ENCODE results near the gene HMGCS1. TPM values are rescaled to one million over a fixed set of nuclear protein-coding genes. Genes with fewer than 3 reads are reported as not detected.

The HMGCS1 gene
- total and polyA plus RNA-seq, 2 of the 13 experiments (the other 11 are each of a cell fraction or from before 2014, with no cell fraction given): 56.8 to 318 TPM

- intact Hi-C loops (cut with micrococcal nuclease; ENCODE audit: unreplicated experiment): no loop called here
- H3K79me2 ChIP-seq (ENCODE audit: insufficient read depth, low read length): peaks cover 31% of the 10 kb centered on the region
These were observed 2.5 kb upstream of the HMGCS1 start for GRCh38 chr5:43315682-43316081.

GRCh38 chr5:43315263-43315662 is 2.1 kb upstream of the HMGCS1 start:
- in situ Hi-C loops (cut with HindIII; ENCODE audit: extremely low pct_ligation_motif_present, low pct_unique_long_range_greater_than_20kb) (no loop called here), intact Hi-C loops (cut with micrococcal nuclease; ENCODE audit: unreplicated experiment) (no loop called here)
- Histone ChIP-seq H4K20me1 (ENCODE audit: insufficient read depth, low read length) (peaks cover 27% of the 10 kb centered on the region), H3K4me3 (replicated peaks in 1 of 3; ENCODE audit: insufficient read depth in 1 of 3, low read depth in 2 of 3, low read length in 3 of 3) (no peak overlapping the region), H3K36me3 (replicated peaks in 1 of 2; ENCODE audit: control insufficient read depth in 1 of 2, insufficient read depth in 2 of 2, low read length in 2 of 2) (no peaks in the 10 kb centered on the region; a peak in 2 of 5 replicates), H3K27me3 (ENCODE audit: control insufficient read depth in 1 of 2, insufficient read depth in 2 of 2, low read length in 2 of 2) (no peaks in the 10 kb centered on the region; a peak in 1 of 5 replicates), H3K4me1 (ENCODE audit: insufficient read depth, low read length) (peaks cover 30% of the 10 kb centered on the region), H2AFZ (ENCODE audit: low read length) (no peak overlapping the region), H3K9me3 (ENCODE audit: low read length) (no peaks in the 10 kb centered on the region), H3K79me2 (ENCODE audit: insufficient read depth, low read length) (peaks cover 36% of the 10 kb centered on the region), H3K4me2 (ENCODE audit: low read depth, low read length) (no peak overlapping the region), H3K9ac (ENCODE audit: insufficient read depth, low read depth, low read length) (no peak overlapping the region), H3K27ac (ENCODE audit: extremely low read length, insufficient read depth, low read length) (no peak overlapping the region)
- ATAC-seq: no peak
- WGBS (ENCODE audit: low lambda C conversion rate): 95% methylated on average over 8 of the region's 8 CpGs
- no peak for TF ChIP-seq TEAD2 (CRISPR knock-in tag; IDR thresholded peaks at IDR 0.05)
- TF ChIP-seq, protein P1, sequence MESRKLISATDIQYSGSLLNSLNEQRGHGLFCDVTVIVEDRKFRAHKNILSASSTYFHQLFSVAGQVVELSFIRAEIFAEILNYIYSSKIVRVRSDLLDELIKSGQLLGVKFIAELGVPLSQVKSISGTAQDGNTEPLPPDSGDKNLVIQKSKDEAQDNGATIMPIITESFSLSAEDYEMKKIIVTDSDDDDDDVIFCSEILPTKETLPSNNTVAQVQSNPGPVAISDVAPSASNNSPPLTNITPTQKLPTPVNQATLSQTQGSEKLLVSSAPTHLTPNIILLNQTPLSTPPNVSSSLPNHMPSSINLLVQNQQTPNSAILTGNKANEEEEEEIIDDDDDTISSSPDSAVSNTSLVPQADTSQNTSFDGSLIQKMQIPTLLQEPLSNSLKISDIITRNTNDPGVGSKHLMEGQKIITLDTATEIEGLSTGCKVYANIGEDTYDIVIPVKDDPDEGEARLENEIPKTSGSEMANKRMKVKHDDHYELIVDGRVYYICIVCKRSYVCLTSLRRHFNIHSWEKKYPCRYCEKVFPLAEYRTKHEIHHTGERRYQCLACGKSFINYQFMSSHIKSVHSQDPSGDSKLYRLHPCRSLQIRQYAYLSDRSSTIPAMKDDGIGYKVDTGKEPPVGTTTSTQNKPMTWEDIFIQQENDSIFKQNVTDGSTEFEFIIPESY (CRISPR knock-in tag; IDR thresholded peaks at IDR 0.05): peak; percentile 18; the same call in 1 of the 2 replicates
- TF ChIP-seq FOSL2 (CRISPR knock-in tag; IDR thresholded peaks at IDR 0.05): peak; percentile 62
- no peak for TF ChIP-seq ZFP36L1 (CRISPR knock-in tag; IDR thresholded peaks at IDR 0.05)
- no peak for TF ChIP-seq ZNF770 (CRISPR knock-in tag; IDR thresholded peaks at IDR 0.05)
- no TSS peak for BruUV-seq (replicated peaks)
- POLR2A ChIA-PET: no interaction called here
- CTCF ChIA-PET (ENCODE audit: low intra/inter-chr PET ratio, low total read pairs): no interaction called here
- no peak for FAIRE-seq
- no peak for DNase-seq (ENCODE audit: low spot score)

More at GRCh38 chr5:43315682-43316081, 2.5 kb upstream of the HMGCS1 start:
- POLR2A ChIA-PET: no interaction called here
- H3K4me3 ChIP-seq (replicated peaks in 1 of 3; ENCODE audit: insufficient read depth in 1 of 3, low read depth in 2 of 3, low read length in 3 of 3): no peak overlapping the region
- no peak overlapping the region for H3K27ac ChIP-seq (ENCODE audit: extremely low read length, insufficient read depth, low read length)
- DNase-seq (ENCODE audit: low spot score) (no peak), FAIRE-seq (no peak), ATAC-seq (no peak)
- no peaks in the 10 kb centered on the region; a peak in 2 of 5 replicates for H3K36me3 ChIP-seq (replicated peaks in 1 of 2; ENCODE audit: control insufficient read depth in 1 of 2, insufficient read depth in 2 of 2, low read length in 2 of 2)
- BruUV-seq (replicated peaks): no TSS peak
- in situ Hi-C loops (cut with HindIII; ENCODE audit: extremely low pct_ligation_motif_present, low pct_unique_long_range_greater_than_20kb): no loop called here
- H4K20me1 ChIP-seq (ENCODE audit: insufficient read depth, low read length): peaks cover 23% of the 10 kb centered on the region
- CTCF ChIA-PET (ENCODE audit: low intra/inter-chr PET ratio, low total read pairs): no interaction called here
- no peaks in the 10 kb centered on the region for H3K9me3 ChIP-seq (ENCODE audit: low read length)
- no peak overlapping the region for H3K4me2 ChIP-seq (ENCODE audit: low read depth, low read length)
- no peak overlapping the region for H2AFZ ChIP-seq (ENCODE audit: low read length)
- H3K9ac ChIP-seq (ENCODE audit: insufficient read depth, low read depth, low read length): no peak overlapping the region
- peaks cover 29% of the 10 kb centered on the region for H3K4me1 ChIP-seq (ENCODE audit: insufficient read depth, low read length)
- 98% methylated on average over 3 of the region's 3 CpGs for whole genome bisulfite sequencing (ENCODE audit: low lambda C conversion rate)
- TF ChIP-seq GPN1 (CRISPR knock-in tag; IDR thresholded peaks at IDR 0.05; ENCODE audit: borderline replicate concordance) (no peak), MIER2 (CRISPR knock-in tag; IDR thresholded peaks at IDR 0.05) (no peak), MTA1 (CRISPR knock-in tag; IDR thresholded peaks at IDR 0.05; ENCODE audit: borderline replicate concordance) (no peak), FOXA1 (IDR thresholded peaks at IDR 0.05) (no peak), FOXA1 (CRISPR knock-in tag; IDR thresholded peaks at IDR 0.05) (no peak), ZNF543 (CRISPR knock-in tag; IDR thresholded peaks at IDR 0.05) (no peak), YY1 (IDR thresholded peaks at IDR 0.05; ENCODE audit: insufficient read depth, insufficient replicate concordance, low read depth, low read length) (no peak), ZNF660 (CRISPR knock-in tag; IDR thresholded peaks at IDR 0.05; ENCODE audit: borderline replicate concordance, low read depth) (no peak), ZEB1 (IDR thresholded peaks at IDR 0.05; ENCODE audit: insufficient replicate concordance, low read depth) (no peak), MXI1 (IDR thresholded peaks at IDR 0.05; ENCODE audit: borderline replicate concordance, low read depth, low read length) (no peak), EED (CRISPR knock-in tag; IDR thresholded peaks at IDR 0.05) (no peak), NR2F2 (IDR thresholded peaks at IDR 0.05; ENCODE audit: borderline replicate concordance, low read depth) (no peak)
- TF ChIP-seq, protein P2, sequence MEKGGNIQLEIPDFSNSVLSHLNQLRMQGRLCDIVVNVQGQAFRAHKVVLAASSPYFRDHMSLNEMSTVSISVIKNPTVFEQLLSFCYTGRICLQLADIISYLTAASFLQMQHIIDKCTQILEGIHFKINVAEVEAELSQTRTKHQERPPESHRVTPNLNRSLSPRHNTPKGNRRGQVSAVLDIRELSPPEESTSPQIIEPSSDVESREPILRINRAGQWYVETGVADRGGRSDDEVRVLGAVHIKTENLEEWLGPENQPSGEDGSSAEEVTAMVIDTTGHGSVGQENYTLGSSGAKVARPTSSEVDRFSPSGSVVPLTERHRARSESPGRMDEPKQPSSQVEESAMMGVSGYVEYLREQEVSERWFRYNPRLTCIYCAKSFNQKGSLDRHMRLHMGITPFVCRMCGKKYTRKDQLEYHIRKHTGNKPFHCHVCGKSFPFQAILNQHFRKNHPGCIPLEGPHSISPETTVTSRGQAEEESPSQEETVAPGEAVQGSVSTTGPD (CRISPR knock-in tag; IDR thresholded peaks at IDR 0.05): no peak
- no peaks in the 10 kb centered on the region; a peak in 1 of 5 replicates for H3K27me3 ChIP-seq (ENCODE audit: control insufficient read depth in 1 of 2, insufficient read depth in 2 of 2, low read length in 2 of 2)
